Liver (tissue), 9 donors: ENCODE results near the gene PARVB. TPM values are rescaled to one million over a fixed set of nuclear protein-coding genes. Genes with fewer than 3 reads are reported as not detected.

Experiments used
- DNase-seq: peaks from one replicate; pipeline ENCODE4 v3.0.0-alpha.2; 2017; ENCODE audit warnings: low spot score
- H3K27ac ChIP-seq, 2 donors: one replicate each; pipeline ENCODE4 v1.7.0; 2013; ENCODE audit warnings: inconsistent platforms in 2 of 2, low read length in 2 of 2, control low read depth in 1 of 2, low read depth in 1 of 2, mild to moderate bottlenecking in 1 of 2
- H3K27me3 ChIP-seq, 4 donors: one replicate each; pipeline versions ENCODE4 v1.6.1 to v1.7.0; 2013; ENCODE audit warnings: low read length in 3 of 4, inconsistent platforms in 1 of 4, mild to moderate bottlenecking in 1 of 4, moderate library complexity in 1 of 4; ENCODE audit not compliant: control insufficient read depth in 4 of 4, insufficient read depth in 4 of 4
- H3K36me3 ChIP-seq, 4 donors: one replicate each; pipeline versions ENCODE4 v1.6.1 to v1.7.0; 2013; ENCODE audit warnings: low read length in 3 of 4, mild to moderate bottlenecking in 3 of 4, low read depth in 1 of 4, moderate library complexity in 1 of 4; ENCODE audit not compliant: control insufficient read depth in 4 of 4, insufficient read depth in 3 of 4
- H3K4me1 ChIP-seq, 4 donors: one replicate each; pipeline versions ENCODE4 v1.6.1 to v1.7.0; 2013; ENCODE audit warnings: low read length in 3 of 4, mild to moderate bottlenecking in 3 of 4, moderate library complexity in 1 of 4; ENCODE audit not compliant: control insufficient read depth in 4 of 4, insufficient read depth in 4 of 4
- H3K4me3 ChIP-seq, 3 donors: one replicate each; pipeline versions ENCODE4 v1.6.1 to v1.7.0; 2013; ENCODE audit warnings: low read length in 3 of 3, control low read depth in 1 of 3, low read depth in 1 of 3, mild to moderate bottlenecking in 1 of 3
- H3K9ac ChIP-seq, 2 donors: one replicate each; pipeline ENCODE4 v1.7.0; 2013; ENCODE audit warnings: low read length in 2 of 2, mild to moderate bottlenecking in 2 of 2, moderate library complexity in 2 of 2, control low read depth in 1 of 2, low read depth in 1 of 2
- H3K9me3 ChIP-seq, 4 donors: one replicate each; pipeline versions ENCODE4 v1.6.1 to v1.7.0; 2013; ENCODE audit warnings: low read length in 3 of 4; ENCODE audit not compliant: control insufficient read depth in 4 of 4
- EGR1 ChIP-seq, 2 donors: IDR thresholded peaks; 2 replicates each; pipeline ENCODE4 v1.6.1; 2016 to 2018; ENCODE audit warnings: antibody characterized with exemption in 2 of 2, low read depth in 2 of 2
- FOXA1 ChIP-seq: IDR thresholded peaks from 2 replicates; pipeline ENCODE4 v1.6.1; 2016; ENCODE audit warnings: antibody characterized with exemption
- FOXA2 ChIP-seq: IDR thresholded peaks from 2 replicates; pipeline ENCODE4 v1.6.1; 2016; ENCODE audit warnings: antibody characterized with exemption
- GABPA ChIP-seq, 2 donors: IDR thresholded peaks in 1 of 2; conservative IDR thresholded peaks in 1 of 2; 2 replicates each; pipeline ENCODE4 v1.6.1; 2016; ENCODE audit warnings: antibody characterized with exemption in 2 of 2, mild to moderate bottlenecking in 1 of 2, moderate library complexity in 1 of 2
- HNF4A ChIP-seq, 2 donors: conservative IDR thresholded peaks; 2 replicates each; pipeline ENCODE4 v1.6.1; 2016; ENCODE audit warnings: antibody characterized with exemption in 2 of 2, mild to moderate bottlenecking in 2 of 2
- HNF4G ChIP-seq: IDR thresholded peaks from 2 replicates; pipeline ENCODE4 v1.6.1; 2016; ENCODE audit warnings: antibody characterized with exemption
- JUND ChIP-seq, 2 donors: IDR thresholded peaks; 2 replicates each; pipeline ENCODE4 v1.6.1; 2016; ENCODE audit warnings: antibody characterized with exemption in 2 of 2
- NR2F2 ChIP-seq: IDR thresholded peaks from 2 replicates; pipeline ENCODE4 v1.6.1; 2016; ENCODE audit warnings: antibody characterized with exemption
- RAD21 ChIP-seq, 2 donors: IDR thresholded peaks; 2 replicates each; pipeline ENCODE4 v1.6.1; 2016; ENCODE audit warnings: antibody characterized with exemption in 2 of 2, mild to moderate bottlenecking in 2 of 2
- REST ChIP-seq: IDR thresholded peaks from 2 replicates; pipeline ENCODE4 v1.6.1; 2016; ENCODE audit warnings: antibody characterized with exemption, mild to moderate bottlenecking
- RXRA ChIP-seq, 2 donors: IDR thresholded peaks; 2 replicates each; pipeline ENCODE4 v1.6.1; 2017 to 2018; ENCODE audit warnings: antibody characterized with exemption in 2 of 2, mild to moderate bottlenecking in 1 of 2
- SP1 ChIP-seq: IDR thresholded peaks from 2 replicates; pipeline ENCODE4 v1.6.1; 2018; ENCODE audit warnings: antibody characterized with exemption, mild to moderate bottlenecking
- TAF1 ChIP-seq: conservative IDR thresholded peaks from 2 replicates; pipeline ENCODE4 v1.6.1; 2016; ENCODE audit warnings: antibody characterized with exemption, mild to moderate bottlenecking
- YY1 ChIP-seq: IDR thresholded peaks from 2 replicates; pipeline ENCODE4 v1.6.1; 2016; ENCODE audit warnings: antibody characterized with exemption, mild to moderate bottlenecking
- ZBTB33 ChIP-seq: IDR thresholded peaks from 2 replicates; pipeline ENCODE4 v1.6.1; 2016; ENCODE audit warnings: antibody characterized with exemption
- WGBS: extraction: QIAGEN DNeasy Blood & Tissue Kit; methylation state at CpG from one replicate; pipeline ENCODE4 v1.1.7; 2013; 5-methylcytosine and 5-hydroxymethylcytosine counted together
- polyA plus RNA-seq, 2 donors: library from polyadenylated mRNA; stranded (reverse) in 1 of 2; unstranded in 1 of 2; fragments of 200-250 nt in 1 of 2; fragments of >200 nt in 1 of 2; fragmentation: Nextera tagmentation in 1 of 2; extraction: Ambion mirVana in 1 of 2; gene quantifications; one replicate each; pipeline versions ENCODE4 v1.2.1 to v1.2.3, GENCODE V29; 2013 to 2015
- total RNA-seq, 2 donors: library from RNA; depleted of rRNA; stranded (reverse); fragments of >200 nt; gene quantifications; one replicate each; pipeline ENCODE4 v1.2.3, GENCODE V29; 2014
- TF ChIP-seq, protein P1 (sequence below): IDR thresholded peaks from 2 replicates; pipeline ENCODE4 v1.6.1; 2016; ENCODE audit warnings: antibody characterized with exemption
- TF ChIP-seq, protein P2 (sequence below): fragments of 150-350 bp; IDR thresholded peaks from 2 replicates; pipeline ENCODE4 v1.5.1; 2017; ENCODE audit warnings: improper control_type of control experiment, low read depth, low read length; ENCODE audit not compliant: missing input control
- TF ChIP-seq, protein P3 (sequence below): IDR thresholded peaks from 2 replicates; pipeline ENCODE4 v1.6.1; 2016; ENCODE audit warnings: antibody characterized with exemption
- donor health status: healthy.
- donor health status: healthy.
- donor health status: healthy.
- donor health status: healthy.
- donor health status: healthy.

The PARVB gene
- total and polyA plus RNA-seq, 4 donors, result 3.2 to 55.5 (median 17.7) TPM

DNA sequence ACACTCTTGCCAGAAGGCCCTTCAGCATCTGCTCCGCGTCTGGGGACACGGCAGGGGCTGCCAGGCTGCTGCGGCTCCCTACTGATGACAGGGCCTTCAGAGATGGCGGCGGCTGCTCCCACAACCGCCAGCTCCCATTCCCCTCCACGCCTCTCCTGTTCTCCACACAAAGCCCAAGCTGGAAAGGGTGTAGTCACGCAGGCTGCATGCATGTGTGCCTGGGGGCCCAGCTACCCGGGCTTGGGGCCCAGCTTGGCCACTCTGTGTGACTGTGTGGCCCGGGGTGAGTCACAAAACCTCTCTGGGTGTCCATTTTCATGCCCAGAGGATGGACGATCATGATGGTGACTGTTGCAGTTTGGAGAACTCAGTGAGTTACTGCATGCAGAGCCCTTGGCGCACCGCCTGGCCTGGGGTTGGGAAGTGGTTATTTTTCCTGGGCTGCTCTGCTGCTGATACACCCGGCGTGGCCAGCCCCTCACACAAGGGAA, 31.7 kb upstream of the PARVB start:
- WGBS, result 90% methylated on average over 16 of the region's 16 CpGs
- Histone ChIP-seq H3K9me3 (no peaks in the 10 kb centered on the region), H3K9ac (no peak overlapping the region), H3K27me3 (no peaks in the 10 kb centered on the region), H3K27ac (no peak overlapping the region), H3K36me3 (peaks cover 16 to 67% (median 51%) of the 10 kb centered on the region in 4 donors), H3K4me3 (no peak overlapping the region), H3K4me1 (no peaks in the 10 kb centered on the region)
- no peak for DNase-seq
- TF ChIP-seq SP1 (no peak), ZBTB33 (no peak), TAF1 (no peak), YY1 (no peak), FOXA1 (no peak), NR2F2 (no peak)
- TF ChIP-seq, protein P1, sequence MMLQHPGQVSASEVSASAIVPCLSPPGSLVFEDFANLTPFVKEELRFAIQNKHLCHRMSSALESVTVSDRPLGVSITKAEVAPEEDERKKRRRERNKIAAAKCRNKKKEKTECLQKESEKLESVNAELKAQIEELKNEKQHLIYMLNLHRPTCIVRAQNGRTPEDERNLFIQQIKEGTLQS, result no peak

- H3K27ac ChIP-seq, result no peak overlapping the region
- whole genome bisulfite sequencing, result 47% methylated on average over 20 of the region's 20 CpGs
- no peaks in the 10 kb centered on the region for H3K9me3 ChIP-seq
- H3K36me3 ChIP-seq, result peaks cover 19 to 61% (median 47%) of the 10 kb centered on the region in 4 donors
- TF ChIP-seq RXRA (IDR thresholded peaks at IDR 0.05) (no peak), FOXA2 (no peak), JUND (IDR thresholded peaks at IDR 0.05) (no peak), REST (no peak), HNF4G (no peak), EGR1 (IDR thresholded peaks at IDR 0.05; ENCODE audit: low read depth in 2 of 2) (no peak), TAF1 (no peak), FOXA1 (no peak), NR2F2 (no peak), ZBTB33 (no peak), RAD21 (IDR thresholded peaks at IDR 0.05) (peak; percentile 87 to 90), HNF4A (conservative IDR thresholded peaks at IDR 0.05) (no peak), GABPA (IDR thresholded peaks at IDR 0.05 in 1 of 2, conservative IDR thresholded peaks at IDR 0.05 in 1 of 2) (no peak), SP1 (no peak)
- TF ChIP-seq, protein P2, sequence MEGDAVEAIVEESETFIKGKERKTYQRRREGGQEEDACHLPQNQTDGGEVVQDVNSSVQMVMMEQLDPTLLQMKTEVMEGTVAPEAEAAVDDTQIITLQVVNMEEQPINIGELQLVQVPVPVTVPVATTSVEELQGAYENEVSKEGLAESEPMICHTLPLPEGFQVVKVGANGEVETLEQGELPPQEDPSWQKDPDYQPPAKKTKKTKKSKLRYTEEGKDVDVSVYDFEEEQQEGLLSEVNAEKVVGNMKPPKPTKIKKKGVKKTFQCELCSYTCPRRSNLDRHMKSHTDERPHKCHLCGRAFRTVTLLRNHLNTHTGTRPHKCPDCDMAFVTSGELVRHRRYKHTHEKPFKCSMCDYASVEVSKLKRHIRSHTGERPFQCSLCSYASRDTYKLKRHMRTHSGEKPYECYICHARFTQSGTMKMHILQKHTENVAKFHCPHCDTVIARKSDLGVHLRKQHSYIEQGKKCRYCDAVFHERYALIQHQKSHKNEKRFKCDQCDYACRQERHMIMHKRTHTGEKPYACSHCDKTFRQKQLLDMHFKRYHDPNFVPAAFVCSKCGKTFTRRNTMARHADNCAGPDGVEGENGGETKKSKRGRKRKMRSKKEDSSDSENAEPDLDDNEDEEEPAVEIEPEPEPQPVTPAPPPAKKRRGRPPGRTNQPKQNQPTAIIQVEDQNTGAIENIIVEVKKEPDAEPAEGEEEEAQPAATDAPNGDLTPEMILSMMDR, result peak; percentile 90
- TF ChIP-seq, protein P3, sequence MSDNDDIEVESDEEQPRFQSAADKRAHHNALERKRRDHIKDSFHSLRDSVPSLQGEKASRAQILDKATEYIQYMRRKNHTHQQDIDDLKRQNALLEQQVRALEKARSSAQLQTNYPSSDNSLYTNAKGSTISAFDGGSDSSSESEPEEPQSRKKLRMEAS, result no peak
- TF ChIP-seq, protein P1, result no peak
- peak; percentile 72 for DNase-seq
- no peaks in the 10 kb centered on the region for H3K27me3 ChIP-seq
- H3K9ac ChIP-seq, result no peak overlapping the region
- no peak overlapping the region for H3K4me3 ChIP-seq
- no peaks in the 10 kb centered on the region for H3K4me1 ChIP-seq
Observed at GRCh38 chr22:43993072-43993760, 30.9 kb upstream of the PARVB start.
